GM23248 (cell line): ENCODE measurements around the gene ITGAD. TPM values are rescaled to one million over a fixed set of nuclear protein-coding genes. Genes with fewer than 3 reads are reported as not detected.

Experiments used
- DNase-seq: peaks from one replicate; pipeline ENCODE4 v3.0.0-alpha.2; 2015
- H2AFZ ChIP-seq: fragments of 200-600 bp; sonication (generic); 2 replicates; pipeline ENCODE4 v1.6.1; 2016; ENCODE audit warnings: antibody characterized with exemption
- H3F3A ChIP-seq: fragments of 200-600 bp; sonication (generic); 2 replicates; pipeline ENCODE4 v1.6.1; 2016; ENCODE audit warnings: mild to moderate bottlenecking, antibody characterized with exemption, mixed run types; ENCODE audit not compliant: insufficient read depth
- H3K27ac ChIP-seq: fragments of 200-600 bp; sonication (generic); 2 replicates; pipeline ENCODE4 v1.5.1; 2016; ENCODE audit warnings: mild to moderate bottlenecking
- H3K27me3 ChIP-seq: fragments of 200-600 bp; sonication (generic); replicated peaks from 2 replicates; pipeline ENCODE4 v1.6.1; 2016; ENCODE audit warnings: mild to moderate bottlenecking; ENCODE audit not compliant: insufficient read depth
- H3K36me3 ChIP-seq: fragments of 200-600 bp; sonication (generic); 2 replicates; pipeline ENCODE4 v1.6.1; 2016; ENCODE audit warnings: low read depth, mild to moderate bottlenecking
- H3K4me1 ChIP-seq: fragments of 200-600 bp; sonication (generic); 2 replicates; pipeline ENCODE4 v1.6.1; 2016; ENCODE audit warnings: mild to moderate bottlenecking; ENCODE audit not compliant: insufficient read depth
- H3K4me2 ChIP-seq: fragments of 200-600 bp; sonication (generic); one replicate; pipeline ENCODE4 v1.6.1; 2016; ENCODE audit warnings: mild to moderate bottlenecking; ENCODE audit not compliant: unreplicated experiment
- H3K4me3 ChIP-seq: fragments of 200-600 bp; sonication (generic); 2 replicates; pipeline ENCODE4 v1.5.1; 2016; ENCODE audit warnings: mild to moderate bottlenecking
- H3K79me2 ChIP-seq: fragments of 200-600 bp; sonication (generic); 2 replicates; pipeline ENCODE4 v1.6.1; 2016; ENCODE audit warnings: mild to moderate bottlenecking; ENCODE audit not compliant: insufficient read depth
- H3K9ac ChIP-seq: fragments of 200-600 bp; sonication (generic); 2 replicates; pipeline ENCODE4 v1.6.1; 2016; ENCODE audit warnings: mild to moderate bottlenecking
- H3K9me2 ChIP-seq: fragments of 200-600 bp; sonication (generic); 2 replicates; pipeline ENCODE4 v1.6.1; 2016; ENCODE audit warnings: mixed run types, mild to moderate bottlenecking, moderate library complexity; ENCODE audit not compliant: insufficient read depth
- H3K9me3 ChIP-seq: fragments of 200-600 bp; sonication (generic); one replicate; pipeline ENCODE4 v1.6.1; 2017; ENCODE audit warnings: low read depth
- H4K20me1 ChIP-seq: fragments of 200-600 bp; sonication (generic); 2 replicates; pipeline ENCODE4 v1.6.0; 2016; ENCODE audit not compliant: insufficient read depth
- EZH2 ChIP-seq: fragments of 200-600 bp; sonication (generic); IDR thresholded peaks from 2 replicates; pipeline ENCODE4 v1.6.1; 2018; ENCODE audit warnings: antibody characterized with exemption, mild to moderate bottlenecking; ENCODE audit not compliant: insufficient read depth, poor library complexity, severe bottlenecking
- EZH2phosphoT487 ChIP-seq: fragments of 200-600 bp; sonication (generic); IDR thresholded peaks from 2 replicates; pipeline ENCODE4 v1.6.1; 2018; ENCODE audit warnings: antibody characterized with exemption, moderate library complexity, mild to moderate bottlenecking, low read depth; ENCODE audit not compliant: insufficient read depth
- WGBS, 2 experiments: methylation state at CpG; one replicate each; pipeline ENCODE4 v1.1.6; 2015 to 2017; ENCODE audit warnings: low lambda C conversion rate in 2 of 2, low coverage in 1 of 2; ENCODE audit errors: missing lambda C conversion rate in 2 of 2; 5-methylcytosine and 5-hydroxymethylcytosine counted together
- in situ Hi-C: fragments of 300-500 bp; cut with MboI; formaldehyde crosslinking; loops from 2 replicates; pipeline ENCODE4 v1.15.0; 2020
- polyA plus RNA-seq: library from polyadenylated mRNA; unstranded; fragments of >200 nt; fragmentation: Nextera tagmentation; extraction: Ambion mirVana; gene quantifications from 2 replicates; pipeline ENCODE4 v1.2.1, GENCODE V29; 2016
- total RNA-seq: library from RNA; depleted of rRNA; stranded (reverse); fragments of >200 nt; shearing (Covaris generic); gene quantifications from 2 replicates; pipeline ENCODE4 v1.2.3, GENCODE V29; 2014; rRNA removed

The ITGAD gene
- total and polyA plus RNA-seq, 2 experiments from 2014 or later = not detected

DNA sequence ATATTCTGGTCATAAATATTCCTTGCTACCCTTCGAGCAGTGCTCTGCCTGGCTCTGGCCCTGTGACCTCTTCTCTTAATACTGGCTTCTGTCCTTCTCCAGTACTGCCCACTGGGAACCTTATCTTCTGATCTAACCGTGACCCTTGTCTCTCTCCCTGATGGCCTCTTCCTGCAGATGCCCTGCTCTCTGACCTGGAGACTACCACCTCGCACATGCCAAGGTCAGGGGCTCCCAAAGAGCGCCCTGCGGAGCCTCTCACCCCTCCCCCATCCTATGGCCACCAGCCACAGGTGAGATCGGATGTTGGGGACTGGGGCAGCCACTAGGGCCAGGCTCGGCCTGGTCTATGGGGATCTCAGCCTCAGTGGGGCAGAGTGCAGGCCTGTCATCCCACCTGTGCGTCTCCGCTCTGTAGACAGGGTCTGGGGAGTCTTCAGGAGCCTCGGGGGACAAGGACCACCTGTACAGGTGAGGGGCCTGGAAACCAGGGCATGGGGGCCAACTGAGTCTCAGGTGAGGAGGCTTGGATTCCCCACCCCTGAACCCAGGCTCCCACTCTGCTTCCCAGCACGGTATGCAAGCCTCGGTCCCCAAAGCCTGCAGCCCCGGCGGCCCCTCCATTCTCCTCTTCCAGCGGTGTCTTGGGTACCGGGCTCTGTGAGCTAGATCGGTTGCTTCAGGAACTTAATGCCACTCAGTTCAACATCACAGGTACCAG lies 80.3 kb downstream of the ITGAD start:
- in situ Hi-C loops = no loop called here
- Histone ChIP-seq H3K9me3 (no peaks in the 10 kb centered on the region), H3K4me1 (peaks cover 6% of the 10 kb centered on the region; the same call in 1 of the 2 replicates), H3K79me2 (peaks cover 30% of the 10 kb centered on the region), H3K9me2 (no peaks in the 10 kb centered on the region), H3F3A (peaks cover 34% of the 10 kb centered on the region), H3K27ac (peak overlapping the region; percentile 88), H3K4me2 (peak overlapping the region; percentile 73), H3K36me3 (peaks cover 25% of the 10 kb centered on the region), H3K4me3 (0 out of 2 replicates have a peak overlapping the region, but pooled peaks have one; percentile 0), H3K27me3 (no peaks in the 10 kb centered on the region), H3K9ac (no peak overlapping the region), H2AFZ (no peak overlapping the region), H4K20me1 (no peaks in the 10 kb centered on the region)
- 91% methylated on average over 17 of the region's 17 CpGs for WGBS, 2 experiments
- no peak for DNase-seq
- no peak for TF ChIP-seq EZH2phosphoT487
- TF ChIP-seq EZH2 = no peak

DNA sequence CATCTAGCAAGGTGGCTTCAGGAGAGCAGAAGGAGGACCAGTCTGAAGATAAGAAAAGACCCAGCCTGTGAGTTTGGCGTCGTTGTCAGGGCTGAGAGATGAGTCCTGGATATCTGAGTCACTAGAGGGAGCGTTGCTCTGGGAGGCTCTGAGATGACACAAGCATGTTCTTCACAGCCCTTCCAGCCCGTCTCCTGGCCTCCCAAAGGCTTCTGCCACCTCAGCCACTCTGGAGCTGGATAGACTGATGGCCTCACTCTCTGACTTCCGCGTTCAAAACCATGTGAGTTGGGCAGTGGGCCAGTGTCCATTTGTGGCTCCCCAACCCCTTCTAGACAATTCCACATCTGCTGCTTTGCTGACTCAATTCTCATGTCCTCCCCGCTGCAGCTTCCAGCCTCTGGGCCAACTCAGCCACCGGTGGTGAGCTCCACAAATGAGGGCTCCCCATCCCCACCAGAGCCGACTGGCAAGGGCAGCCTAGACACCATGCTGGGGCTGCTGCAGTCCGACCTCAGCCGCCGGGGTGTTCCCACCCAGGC lies 81.1 kb downstream of the ITGAD start:
- H3F3A ChIP-seq = peaks cover 42% of the 10 kb centered on the region
- no peaks in the 10 kb centered on the region; the same call in 1 of the 2 replicates for H4K20me1 ChIP-seq
- no peaks in the 10 kb centered on the region for H3K9me2 ChIP-seq
- no peak overlapping the region for H2AFZ ChIP-seq
- H3K4me1 ChIP-seq = peaks cover 6% of the 10 kb centered on the region; the same call in 1 of the 2 replicates
- TF ChIP-seq EZH2 (no peak), EZH2phosphoT487 (no peak)
- no peak overlapping the region for H3K9ac ChIP-seq
- peak overlapping the region; percentile 88 for H3K27ac ChIP-seq
- H3K9me3 ChIP-seq = no peaks in the 10 kb centered on the region
- no peaks in the 10 kb centered on the region for H3K27me3 ChIP-seq
- in situ Hi-C loops = no loop called here
- no peak overlapping the region for H3K4me2 ChIP-seq
- 69 to 81% methylated on average over 12 of the region's 12 CpGs for WGBS, 2 experiments
- H3K36me3 ChIP-seq = peaks cover 25% of the 10 kb centered on the region
- peak; percentile 83 for DNase-seq
- H3K79me2 ChIP-seq = peaks cover 30% of the 10 kb centered on the region
- no peak overlapping the region for H3K4me3 ChIP-seq

DNA sequence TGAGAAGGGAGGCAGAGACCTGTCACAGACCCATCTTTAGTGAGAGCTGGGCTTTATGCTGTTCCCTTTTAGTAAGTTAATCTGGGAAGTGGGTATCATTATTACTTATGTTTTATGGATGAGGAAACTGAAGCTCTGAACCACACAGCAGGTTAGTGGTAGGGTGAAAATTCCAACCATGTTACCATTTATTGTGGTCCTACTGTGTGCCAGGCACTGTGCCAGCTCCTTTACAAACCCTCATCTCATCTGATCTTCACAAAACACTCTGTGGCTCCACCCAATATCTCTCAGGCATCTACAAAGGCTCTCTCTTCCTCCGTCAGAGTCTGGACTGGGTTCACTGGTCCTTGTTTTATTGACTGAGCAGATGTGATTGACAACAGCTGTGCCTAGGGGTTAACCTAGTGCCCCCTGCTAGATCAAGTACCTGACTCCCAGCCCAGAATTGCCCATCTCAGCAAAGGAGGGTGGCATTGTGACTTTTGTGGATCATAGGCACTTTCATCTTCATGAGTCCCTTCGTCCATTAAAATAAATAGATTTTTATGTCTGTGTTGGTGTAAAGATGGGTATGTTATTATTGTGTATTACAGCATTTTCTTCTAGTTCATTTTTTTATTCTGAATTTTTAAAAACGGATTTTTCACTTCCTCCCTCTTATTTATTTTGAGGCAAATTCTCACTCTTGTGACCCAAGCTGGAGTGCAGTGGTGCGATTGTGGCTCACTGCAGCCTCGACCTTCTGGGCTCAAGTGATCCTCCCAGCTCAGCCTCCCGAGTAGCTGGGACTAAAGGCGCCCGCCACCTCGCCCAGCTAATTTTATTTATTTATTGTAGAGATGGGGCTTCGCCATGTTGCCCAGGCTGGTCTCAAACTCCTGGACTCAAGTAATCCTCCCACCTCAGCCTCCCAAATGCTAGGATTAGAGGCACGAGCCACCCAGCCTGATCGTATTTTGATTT lies 81.9 kb downstream of the ITGAD start:
- H3K4me2 ChIP-seq = no peak overlapping the region
- peak overlapping the region; percentile 88 for H3K27ac ChIP-seq
- H2AFZ ChIP-seq = no peak overlapping the region
- no peaks in the 10 kb centered on the region for H3K9me2 ChIP-seq
- H3K9me3 ChIP-seq = no peaks in the 10 kb centered on the region
- H3K27me3 ChIP-seq = no peaks in the 10 kb centered on the region
- peaks cover 49% of the 10 kb centered on the region for H3F3A ChIP-seq
- H3K36me3 ChIP-seq = peaks cover 25% of the 10 kb centered on the region
- TF ChIP-seq EZH2 (no peak), EZH2phosphoT487 (no peak)
- peaks cover 30% of the 10 kb centered on the region for H3K79me2 ChIP-seq
- WGBS, 2 experiments = 95 to 96% methylated on average over 12 of the region's 12 CpGs
- H3K4me3 ChIP-seq = no peak overlapping the region
- no peaks in the 10 kb centered on the region; the same call in 1 of the 2 replicates for H4K20me1 ChIP-seq
- H3K9ac ChIP-seq = no peak overlapping the region
- no peak for DNase-seq
- peaks cover 6% of the 10 kb centered on the region; the same call in 1 of the 2 replicates for H3K4me1 ChIP-seq
- in situ Hi-C loops = no loop called here

DNA sequence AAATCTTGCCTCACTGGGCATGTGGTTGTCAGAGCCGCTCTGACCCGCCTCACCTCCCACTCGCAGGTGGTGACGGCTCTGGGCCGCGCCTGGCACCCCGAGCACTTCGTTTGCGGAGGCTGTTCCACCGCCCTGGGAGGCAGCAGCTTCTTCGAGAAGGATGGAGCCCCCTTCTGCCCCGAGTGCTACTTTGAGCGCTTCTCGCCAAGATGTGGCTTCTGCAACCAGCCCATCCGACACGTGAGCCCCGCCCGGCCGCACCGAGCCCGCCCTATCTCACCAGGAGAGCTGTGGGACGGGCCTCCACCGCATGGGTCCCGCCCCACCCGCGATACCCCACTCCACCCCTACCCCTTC lies 82.8 kb downstream of the ITGAD start:
- Histone ChIP-seq H3K9me2 (no peaks in the 10 kb centered on the region), H3K27ac (no peak overlapping the region), H3K9ac (no peak overlapping the region), H2AFZ (no peak overlapping the region), H3F3A (peaks cover 48% of the 10 kb centered on the region), H4K20me1 (no peaks in the 10 kb centered on the region; the same call in 1 of the 2 replicates), H3K4me3 (no peak overlapping the region), H3K4me1 (peaks cover 3% of the 10 kb centered on the region; the same call in 1 of the 2 replicates), H3K9me3 (no peaks in the 10 kb centered on the region), H3K27me3 (no peaks in the 10 kb centered on the region), H3K36me3 (peaks cover 25% of the 10 kb centered on the region), H3K79me2 (peaks cover 23% of the 10 kb centered on the region), H3K4me2 (no peak overlapping the region)
- 96 to 99% methylated on average over 12 to 26 of the region's 26 CpGs for WGBS, 2 experiments
- in situ Hi-C loops = no loop called here
- DNase-seq = no peak
- TF ChIP-seq EZH2phosphoT487 = no peak
- no peak for TF ChIP-seq EZH2

Other genes starting within 250 kb of the ITGAD start
- gene PRSS36, start 243.3 kb upstream of the ITGAD start, total RNA-seq = 0.13 TPM in 1 of 2 replicates, not detected in the other
- 0.19 and 2.2 TPM in 2 replicates for gene PRSS36, start 243.3 kb upstream of the ITGAD start, polyA plus RNA-seq
- 22.5 and 28.3 TPM in 2 replicates for gene FUS, start 213.2 kb upstream of the ITGAD start, total RNA-seq
- 154 and 166 TPM in 2 replicates for gene FUS, start 213.2 kb upstream of the ITGAD start, polyA plus RNA-seq
- 20.1 and 28.1 TPM in 2 replicates for gene PYCARD, start 190.6 kb upstream of the ITGAD start, total RNA-seq
- 23.1 and 24.3 TPM in 2 replicates for gene PYCARD, start 190.6 kb upstream of the ITGAD start, polyA plus RNA-seq
- not detected in 2 replicates for gene TRIM72, start 179.2 kb upstream of the ITGAD start, total RNA-seq
- not detected in 2 replicates for gene TRIM72, start 179.2 kb upstream of the ITGAD start, polyA plus RNA-seq
- gene PYDC1, start 176.2 kb upstream of the ITGAD start, total RNA-seq = not detected in 2 replicates
- not detected in 2 replicates for gene PYDC1, start 176.2 kb upstream of the ITGAD start, polyA plus RNA-seq
- not detected in 2 replicates for gene ITGAM, start 133.4 kb upstream of the ITGAD start, total RNA-seq
- not detected in 2 replicates for gene ITGAM, start 133.4 kb upstream of the ITGAD start, polyA plus RNA-seq
- not detected in 2 replicates for gene ITGAX, start 38.2 kb upstream of the ITGAD start, total RNA-seq
- gene ITGAX, start 38.2 kb upstream of the ITGAD start, polyA plus RNA-seq = not detected in 2 replicates
- gene COX6A2, start 35.0 kb downstream of the ITGAD start, total RNA-seq = not detected in 2 replicates
- not detected in 2 replicates for gene COX6A2, start 35.0 kb downstream of the ITGAD start, polyA plus RNA-seq
- 0.22 and 0.38 TPM in 2 replicates for gene ZNF843, start 49.5 kb downstream of the ITGAD start, total RNA-seq
- 0.39 and 0.41 TPM in 2 replicates for gene ZNF843, start 49.5 kb downstream of the ITGAD start, polyA plus RNA-seq
- gene ARMC5, start 66.2 kb downstream of the ITGAD start, total RNA-seq = 11.2 and 14.3 TPM in 2 replicates
- 5.0 and 7.0 TPM in 2 replicates for gene ARMC5, start 66.2 kb downstream of the ITGAD start, polyA plus RNA-seq
- gene TGFB1I1, start 78.8 kb downstream of the ITGAD start, total RNA-seq = 71.8 and 88.5 TPM in 2 replicates
- 174 and 177 TPM in 2 replicates for gene TGFB1I1, start 78.8 kb downstream of the ITGAD start, polyA plus RNA-seq
- gene SLC5A2, start 89.8 kb downstream of the ITGAD start, total RNA-seq = not detected in 2 replicates
- 4.7 and 4.8 TPM in 2 replicates for gene SLC5A2, start 89.8 kb downstream of the ITGAD start, polyA plus RNA-seq
- 68.2 and 74.0 TPM in 2 replicates for gene RUSF1, start 115.1 kb downstream of the ITGAD start, total RNA-seq
- 34.6 and 39.3 TPM in 2 replicates for gene RUSF1, start 115.1 kb downstream of the ITGAD start, polyA plus RNA-seq
- gene AHSP, start 134.6 kb downstream of the ITGAD start, total RNA-seq = not detected in 2 replicates
- not detected in 2 replicates for gene AHSP, start 134.6 kb downstream of the ITGAD start, polyA plus RNA-seq